Measurements from ENCODE around the gene GNAS. TPM values are rescaled to one million over a fixed set of nuclear protein-coding genes. Genes with fewer than 3 reads are reported as not detected.

Gene GNAS
- total RNA-seq, 4 donors from 2014 or later = 606 to 837 (median 753) TPM

DNA sequence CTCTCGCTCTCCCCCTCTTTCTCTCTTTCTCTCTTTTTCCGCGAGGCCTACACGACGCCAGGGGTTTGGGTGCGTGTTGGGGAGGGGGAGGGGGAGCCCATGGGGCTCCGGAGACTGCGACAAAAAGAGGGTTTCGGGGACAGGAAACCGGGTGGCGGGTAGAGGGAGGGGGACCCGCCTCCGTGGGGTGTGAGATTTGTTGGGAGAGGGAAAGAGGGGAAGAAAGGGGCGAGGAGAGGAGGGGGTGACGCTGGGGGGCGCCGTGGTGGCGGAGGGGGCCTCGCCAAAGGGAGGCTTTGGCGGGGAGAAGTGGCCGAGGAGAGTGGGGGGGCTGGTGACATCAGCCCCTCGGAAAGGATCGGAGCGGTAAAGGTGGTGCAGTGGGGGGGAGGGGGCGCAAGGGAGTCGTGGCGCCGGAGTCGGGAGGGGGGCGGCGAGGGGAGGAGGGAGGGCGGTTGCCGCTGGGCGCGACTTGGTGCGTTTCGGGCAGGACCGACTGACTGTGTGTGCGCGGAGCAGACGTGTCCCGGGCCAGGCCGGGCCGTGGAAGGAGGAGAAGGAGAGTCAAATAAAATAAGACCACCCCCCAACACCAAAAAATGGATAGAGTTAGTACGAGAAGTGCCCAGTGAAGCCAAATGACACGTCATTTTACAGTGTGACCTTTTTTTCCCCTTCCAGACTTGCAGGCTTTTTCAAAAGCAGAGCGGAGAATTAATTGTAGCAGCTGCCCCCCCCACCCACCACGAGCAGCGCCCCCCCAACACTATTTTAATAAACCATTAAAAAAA is 39.8 kb downstream of the GNAS start:
- no peak for TF ChIP-seq CTCF (IDR thresholded peaks at IDR 0.05)
- ATAC-seq (ENCODE audit: low FRiP score) = no peak
- peak; percentile 35 for DNase-seq (ENCODE audit: low spot score)

- ATAC-seq (ENCODE audit: low FRiP score) (no peak), DNase-seq (ENCODE audit: low spot score) (no peak)
- TF ChIP-seq CTCF (IDR thresholded peaks at IDR 0.05) = no peak
Measured at GRCh38 chr20:58892932-58893224, 40.4 kb downstream of the GNAS start.

- ATAC-seq (ENCODE audit: low FRiP score) = no peak
- TF ChIP-seq CTCF (IDR thresholded peaks at IDR 0.05) = no peak
- no peak for DNase-seq (ENCODE audit: low spot score)
Measured at GRCh38 chr20:58893355-58894120, 41.0 kb downstream of the GNAS start.

- DNase-seq (ENCODE audit: low spot score) = no peak
- no peak for TF ChIP-seq CTCF (IDR thresholded peaks at IDR 0.05)
Measured at GRCh38 chr20:58894652-58895447, 42.3 kb downstream of the GNAS start.

DNA sequence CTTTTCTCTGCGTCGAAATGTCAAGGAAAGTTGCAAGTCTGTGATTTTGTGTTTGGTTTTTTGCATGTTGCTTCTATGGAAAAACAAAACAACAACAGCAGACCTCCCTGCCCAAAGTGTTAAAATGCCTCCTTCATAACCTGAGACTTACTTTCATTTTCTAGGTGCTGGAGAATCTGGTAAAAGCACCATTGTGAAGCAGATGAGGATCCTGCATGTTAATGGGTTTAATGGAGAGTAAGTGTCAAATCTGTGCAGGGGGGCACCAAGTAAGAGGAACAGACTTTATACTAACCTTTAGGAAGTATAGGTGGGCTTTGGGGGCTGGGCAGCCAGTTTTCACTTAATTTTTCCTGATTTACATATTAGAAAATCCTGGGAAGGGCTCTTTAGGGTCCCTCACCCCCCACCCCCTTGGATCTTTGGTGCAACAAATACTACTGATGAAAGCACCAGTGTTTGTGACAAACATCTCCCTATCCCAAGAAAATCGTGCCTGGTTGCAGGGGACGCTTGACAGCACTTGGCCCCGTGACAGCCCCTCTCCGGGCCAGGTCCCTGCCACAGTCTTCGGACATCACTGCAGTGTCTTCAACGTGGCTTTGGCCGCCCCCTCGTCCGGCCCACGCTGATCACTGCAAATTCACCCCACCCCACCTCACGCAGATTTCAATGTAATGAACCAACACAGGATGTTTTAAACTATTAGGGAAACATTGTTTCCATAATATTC is 43.1 kb downstream of the GNAS start:
- DNase-seq (ENCODE audit: low spot score) (no peak), ATAC-seq (ENCODE audit: low FRiP score) (no peak)
- TF ChIP-seq CTCF (IDR thresholded peaks at IDR 0.05) = no peak

More at GRCh38 chr20:58894652-58895447, 42.3 kb downstream of the GNAS start:
- no peak for ATAC-seq (ENCODE audit: low FRiP score)

DNA sequence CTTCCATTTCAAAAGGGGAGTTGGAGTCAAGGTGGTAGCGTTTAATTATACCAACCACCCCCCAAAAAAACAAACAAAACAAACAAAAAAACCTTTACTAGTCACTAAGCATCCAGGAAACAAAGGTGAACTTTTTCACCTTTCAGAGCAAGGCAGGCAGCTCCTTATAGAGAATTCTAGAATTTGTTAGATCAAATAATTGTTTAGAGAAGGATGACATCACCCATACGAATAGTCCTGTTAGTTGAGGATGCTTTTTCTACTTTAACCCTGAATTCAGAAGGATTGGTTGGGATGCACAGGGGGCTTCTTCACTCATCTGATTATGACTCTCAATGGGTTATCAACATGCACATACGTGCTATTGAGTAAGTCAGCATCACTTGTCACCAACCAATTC is 44.3 kb downstream of the GNAS start:
- no peak for TF ChIP-seq CTCF (IDR thresholded peaks at IDR 0.05)
- DNase-seq (ENCODE audit: low spot score) (no peak), ATAC-seq (ENCODE audit: low FRiP score) (no peak)
